GM23338 (cell line): ENCODE data around the gene NGDN. TPM values are rescaled to one million over a fixed set of nuclear protein-coding genes. Genes with fewer than 3 reads are reported as not detected.

Experiments used
- ATAC-seq: fragments of 200-7000 bp; cut with Tn5 transposase; 3 replicates; pipeline ENCODE4 v1.9.1; 2020
- DNase-seq: peaks from one replicate; pipeline ENCODE4 v3.0.0-alpha.2; 2015; ENCODE audit warnings: low spot score
- H2AFZ ChIP-seq: fragments of 200-600 bp; sonication (generic); 2 replicates; pipeline ENCODE4 v1.8.0; 2016; ENCODE audit warnings: antibody characterized with exemption, mild to moderate bottlenecking, moderate library complexity
- H3F3A ChIP-seq: fragments of 200-600 bp; sonication (generic); replicated peaks from 2 replicates; pipeline ENCODE4 v1.8.0; 2017; ENCODE audit warnings: antibody characterized with exemption, mixed run types, low read depth
- H3K27ac ChIP-seq: fragments of 200-600 bp; sonication (generic); 2 replicates; pipeline ENCODE4 v1.6.1; 2016; ENCODE audit warnings: low read depth
- H3K27me3 ChIP-seq: fragments of 200-600 bp; sonication (generic); 2 replicates; pipeline ENCODE4 v1.8.0; 2016; ENCODE audit warnings: mild to moderate bottlenecking, mixed run types, moderate library complexity; ENCODE audit not compliant: insufficient read depth
- H3K36me3 ChIP-seq: fragments of 200-600 bp; sonication (generic); 2 replicates; pipeline ENCODE4 v1.8.0; 2016; ENCODE audit warnings: mild to moderate bottlenecking; ENCODE audit not compliant: insufficient read depth
- H3K4me1 ChIP-seq: fragments of 200-600 bp; sonication (generic); 2 replicates; pipeline ENCODE4 v1.8.0; 2016; ENCODE audit warnings: mild to moderate bottlenecking, moderate library complexity; ENCODE audit not compliant: insufficient read depth
- H3K4me2 ChIP-seq: fragments of 200-600 bp; sonication (generic); 2 replicates; pipeline ENCODE4 v1.7.1; 2017; ENCODE audit warnings: mixed run types
- H3K4me3 ChIP-seq: fragments of 200-600 bp; sonication (generic); 2 replicates; pipeline ENCODE4 v1.6.1; 2016; ENCODE audit warnings: mixed run types
- H3K79me2 ChIP-seq: fragments of 200-600 bp; sonication (generic); replicated peaks from 2 replicates; pipeline ENCODE4 v1.8.0; 2017; ENCODE audit warnings: mild to moderate bottlenecking; ENCODE audit not compliant: insufficient read depth
- H3K9me2 ChIP-seq: fragments of 200-600 bp; sonication (generic); 2 replicates; pipeline ENCODE4 v1.8.0; 2017; ENCODE audit not compliant: insufficient read depth
- H4K20me1 ChIP-seq: fragments of 200-600 bp; sonication (generic); replicated peaks from 2 replicates; pipeline ENCODE4 v1.8.0; 2017; ENCODE audit warnings: mild to moderate bottlenecking; ENCODE audit not compliant: insufficient read depth
- H3K27ac Mint-ChIP-seq: 2 replicates; pipeline ENCODE4 v1.8.0; 2020; ENCODE audit warnings: inconsistent platforms, mild to moderate bottlenecking, moderate library complexity, mixed read lengths
- H3K27me3 Mint-ChIP-seq: 3 replicates; pipeline ENCODE4 v1.8.0; 2022; ENCODE audit warnings: low read depth, mild to moderate bottlenecking, moderate library complexity, mixed read lengths, inconsistent platforms; ENCODE audit not compliant: insufficient read depth, poor library complexity
- H3K36me3 Mint-ChIP-seq: 3 replicates; pipeline ENCODE4 v1.8.0; 2021; ENCODE audit warnings: low read depth, mild to moderate bottlenecking, inconsistent platforms, moderate library complexity, mixed read lengths
- H3K4me1 Mint-ChIP-seq: 3 replicates; pipeline ENCODE4 v1.8.0; 2020; ENCODE audit warnings: mild to moderate bottlenecking, inconsistent platforms, mixed read lengths
- H3K4me3 Mint-ChIP-seq: 3 replicates; pipeline ENCODE4 v1.8.0; 2021; ENCODE audit warnings: moderate library complexity, mild to moderate bottlenecking, inconsistent platforms, mixed read lengths
- H3K9me3 Mint-ChIP-seq: 3 replicates; pipeline ENCODE4 v1.8.0; 2020; ENCODE audit warnings: moderate library complexity, mild to moderate bottlenecking, inconsistent platforms, mixed read lengths
- CREB1 ChIP-seq: fragments of 250-450 bp; sonication (Bioruptor Pico); IDR thresholded peaks from 2 replicates; pipeline ENCODE4 v1.5.0; 2020; ENCODE audit warnings: low read depth, mild to moderate bottlenecking, moderate library complexity
- EZH2 ChIP-seq: fragments of 200-600 bp; sonication (generic); IDR thresholded peaks from one replicate; pipeline ENCODE4 v1.8.0; 2017; ENCODE audit warnings: antibody characterized with exemption, mild to moderate bottlenecking, low read depth; ENCODE audit not compliant: unreplicated experiment
- EZH2phosphoT487 ChIP-seq: fragments of 200-600 bp; sonication (generic); IDR thresholded peaks from one replicate; pipeline ENCODE4 v1.8.1; 2018; ENCODE audit warnings: antibody characterized with exemption; ENCODE audit not compliant: unreplicated experiment
- JUNB ChIP-seq: IDR thresholded peaks from one replicate; pipeline ENCODE4 v1.6.1; 2016; ENCODE audit warnings: antibody characterized with exemption; ENCODE audit not compliant: unreplicated experiment
- NANOG ChIP-seq: IDR thresholded peaks from 2 replicates; pipeline ENCODE4 v1.6.1; 2016; ENCODE audit warnings: antibody characterized with exemption, borderline replicate concordance
- POLR2AphosphoS5 ChIP-seq: IDR thresholded peaks from 2 replicates; pipeline ENCODE4 v1.6.1; 2016; ENCODE audit warnings: antibody characterized with exemption, low read depth
- STAT1 ChIP-seq: IDR thresholded peaks from one replicate; pipeline ENCODE4 v1.6.1; 2016; ENCODE audit warnings: antibody characterized with exemption; ENCODE audit not compliant: unreplicated experiment
- ZNF114 ChIP-seq: fragments of 250-450 bp; sonication (Bioruptor Pico); IDR thresholded peaks from 2 replicates; pipeline ENCODE4 v1.5.0; 2020; ENCODE audit warnings: mild to moderate bottlenecking, moderate library complexity
- ZNF331 ChIP-seq: fragments of 250-450 bp; sonication (Bioruptor Pico); IDR thresholded peaks from 2 replicates; pipeline ENCODE4 v1.5.0; 2020; ENCODE audit warnings: low read depth, mild to moderate bottlenecking, moderate library complexity
- polyA plus RNA-seq: library from polyadenylated mRNA; unstranded; fragments of >200 nt; fragmentation: Nextera tagmentation; extraction: Ambion mirVana; gene quantifications from 2 replicates; pipeline ENCODE4 v1.2.1, GENCODE V29; 2016
- total RNA-seq: library from RNA; depleted of rRNA; stranded (reverse); fragments of >200 nt; shearing (Covaris generic); gene quantifications from 2 replicates; pipeline ENCODE4 v1.2.3, GENCODE V29; 2014
- TF ChIP-seq, protein P1 (sequence below): fragments of 250-450 bp; sonication (Bioruptor Pico); IDR thresholded peaks from 2 replicates; pipeline ENCODE4 v1.5.0; 2020; ENCODE audit warnings: mild to moderate bottlenecking, moderate library complexity
- TF ChIP-seq, protein P2 (sequence below), 2 experiments: fragments of 200-600 bp in 1 of 2; sonication (generic) in 1 of 2; conservative IDR thresholded peaks; 2 replicates each; pipeline versions ENCODE4 v1.5.1 to v1.6.1; 2016 to 2017; ENCODE audit warnings: antibody characterized with exemption in 2 of 2, low read depth in 2 of 2, mild to moderate bottlenecking in 2 of 2, moderate library complexity in 1 of 2
- TF ChIP-seq, protein P3 (sequence below): IDR thresholded peaks from one replicate; pipeline ENCODE4 v1.6.1; 2018; ENCODE audit warnings: antibody characterized with exemption; ENCODE audit not compliant: unreplicated experiment
- TF ChIP-seq, protein P4 (sequence below): IDR thresholded peaks from 2 replicates; pipeline ENCODE4 v1.6.1; 2016; ENCODE audit warnings: antibody characterized with exemption

NGDN gene
- total and polyA plus RNA-seq, 2 experiments from 2014 or later, result 48.6 to 90.8 TPM

DNA sequence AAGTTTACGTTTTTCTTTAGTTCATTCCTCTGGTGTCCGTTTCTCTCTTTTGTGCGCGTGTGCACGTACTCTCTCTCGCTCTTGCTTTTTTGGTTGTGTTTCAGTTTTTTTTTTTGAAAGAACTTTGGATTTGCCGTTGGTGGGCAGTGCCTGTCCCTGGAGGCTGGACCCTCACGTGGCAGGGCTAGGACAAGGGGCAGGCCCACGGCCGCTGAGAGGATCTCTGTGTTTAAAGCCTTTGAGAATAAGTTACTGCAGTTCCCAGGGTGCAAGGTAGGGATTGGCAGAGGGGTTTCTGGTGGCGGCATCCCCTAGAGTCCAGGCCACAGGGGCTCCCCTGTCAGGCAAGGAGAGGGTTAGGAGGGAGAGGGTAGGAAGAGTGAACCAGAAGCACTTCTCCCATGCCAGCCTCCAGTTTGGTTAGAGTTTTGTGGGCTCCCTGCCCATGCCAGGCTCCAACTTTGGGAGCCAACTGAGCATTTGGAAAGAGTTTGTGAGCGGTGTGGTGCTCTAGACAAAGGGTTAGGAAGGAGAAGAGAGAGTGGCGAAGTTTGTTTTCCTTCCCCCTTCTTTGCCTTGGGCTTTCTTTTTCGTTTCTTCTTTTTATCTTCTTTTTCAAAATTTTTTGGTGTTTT lies 51.5 kb downstream of the NGDN start:
- H3K27ac ChIP-seq, result no peak overlapping the region; the same call in 1 of the 2 replicates
- H3F3A ChIP-seq, result no peaks in the 10 kb centered on the region; the same call in 1 of the 2 replicates
- peaks cover 38% of the 10 kb centered on the region for H3K36me3 Mint-ChIP-seq
- no peaks in the 10 kb centered on the region for H3K9me2 ChIP-seq
- no peaks in the 10 kb centered on the region for H3K27me3 ChIP-seq
- H3K36me3 ChIP-seq, result no peaks in the 10 kb centered on the region
- TF ChIP-seq, protein P1, sequence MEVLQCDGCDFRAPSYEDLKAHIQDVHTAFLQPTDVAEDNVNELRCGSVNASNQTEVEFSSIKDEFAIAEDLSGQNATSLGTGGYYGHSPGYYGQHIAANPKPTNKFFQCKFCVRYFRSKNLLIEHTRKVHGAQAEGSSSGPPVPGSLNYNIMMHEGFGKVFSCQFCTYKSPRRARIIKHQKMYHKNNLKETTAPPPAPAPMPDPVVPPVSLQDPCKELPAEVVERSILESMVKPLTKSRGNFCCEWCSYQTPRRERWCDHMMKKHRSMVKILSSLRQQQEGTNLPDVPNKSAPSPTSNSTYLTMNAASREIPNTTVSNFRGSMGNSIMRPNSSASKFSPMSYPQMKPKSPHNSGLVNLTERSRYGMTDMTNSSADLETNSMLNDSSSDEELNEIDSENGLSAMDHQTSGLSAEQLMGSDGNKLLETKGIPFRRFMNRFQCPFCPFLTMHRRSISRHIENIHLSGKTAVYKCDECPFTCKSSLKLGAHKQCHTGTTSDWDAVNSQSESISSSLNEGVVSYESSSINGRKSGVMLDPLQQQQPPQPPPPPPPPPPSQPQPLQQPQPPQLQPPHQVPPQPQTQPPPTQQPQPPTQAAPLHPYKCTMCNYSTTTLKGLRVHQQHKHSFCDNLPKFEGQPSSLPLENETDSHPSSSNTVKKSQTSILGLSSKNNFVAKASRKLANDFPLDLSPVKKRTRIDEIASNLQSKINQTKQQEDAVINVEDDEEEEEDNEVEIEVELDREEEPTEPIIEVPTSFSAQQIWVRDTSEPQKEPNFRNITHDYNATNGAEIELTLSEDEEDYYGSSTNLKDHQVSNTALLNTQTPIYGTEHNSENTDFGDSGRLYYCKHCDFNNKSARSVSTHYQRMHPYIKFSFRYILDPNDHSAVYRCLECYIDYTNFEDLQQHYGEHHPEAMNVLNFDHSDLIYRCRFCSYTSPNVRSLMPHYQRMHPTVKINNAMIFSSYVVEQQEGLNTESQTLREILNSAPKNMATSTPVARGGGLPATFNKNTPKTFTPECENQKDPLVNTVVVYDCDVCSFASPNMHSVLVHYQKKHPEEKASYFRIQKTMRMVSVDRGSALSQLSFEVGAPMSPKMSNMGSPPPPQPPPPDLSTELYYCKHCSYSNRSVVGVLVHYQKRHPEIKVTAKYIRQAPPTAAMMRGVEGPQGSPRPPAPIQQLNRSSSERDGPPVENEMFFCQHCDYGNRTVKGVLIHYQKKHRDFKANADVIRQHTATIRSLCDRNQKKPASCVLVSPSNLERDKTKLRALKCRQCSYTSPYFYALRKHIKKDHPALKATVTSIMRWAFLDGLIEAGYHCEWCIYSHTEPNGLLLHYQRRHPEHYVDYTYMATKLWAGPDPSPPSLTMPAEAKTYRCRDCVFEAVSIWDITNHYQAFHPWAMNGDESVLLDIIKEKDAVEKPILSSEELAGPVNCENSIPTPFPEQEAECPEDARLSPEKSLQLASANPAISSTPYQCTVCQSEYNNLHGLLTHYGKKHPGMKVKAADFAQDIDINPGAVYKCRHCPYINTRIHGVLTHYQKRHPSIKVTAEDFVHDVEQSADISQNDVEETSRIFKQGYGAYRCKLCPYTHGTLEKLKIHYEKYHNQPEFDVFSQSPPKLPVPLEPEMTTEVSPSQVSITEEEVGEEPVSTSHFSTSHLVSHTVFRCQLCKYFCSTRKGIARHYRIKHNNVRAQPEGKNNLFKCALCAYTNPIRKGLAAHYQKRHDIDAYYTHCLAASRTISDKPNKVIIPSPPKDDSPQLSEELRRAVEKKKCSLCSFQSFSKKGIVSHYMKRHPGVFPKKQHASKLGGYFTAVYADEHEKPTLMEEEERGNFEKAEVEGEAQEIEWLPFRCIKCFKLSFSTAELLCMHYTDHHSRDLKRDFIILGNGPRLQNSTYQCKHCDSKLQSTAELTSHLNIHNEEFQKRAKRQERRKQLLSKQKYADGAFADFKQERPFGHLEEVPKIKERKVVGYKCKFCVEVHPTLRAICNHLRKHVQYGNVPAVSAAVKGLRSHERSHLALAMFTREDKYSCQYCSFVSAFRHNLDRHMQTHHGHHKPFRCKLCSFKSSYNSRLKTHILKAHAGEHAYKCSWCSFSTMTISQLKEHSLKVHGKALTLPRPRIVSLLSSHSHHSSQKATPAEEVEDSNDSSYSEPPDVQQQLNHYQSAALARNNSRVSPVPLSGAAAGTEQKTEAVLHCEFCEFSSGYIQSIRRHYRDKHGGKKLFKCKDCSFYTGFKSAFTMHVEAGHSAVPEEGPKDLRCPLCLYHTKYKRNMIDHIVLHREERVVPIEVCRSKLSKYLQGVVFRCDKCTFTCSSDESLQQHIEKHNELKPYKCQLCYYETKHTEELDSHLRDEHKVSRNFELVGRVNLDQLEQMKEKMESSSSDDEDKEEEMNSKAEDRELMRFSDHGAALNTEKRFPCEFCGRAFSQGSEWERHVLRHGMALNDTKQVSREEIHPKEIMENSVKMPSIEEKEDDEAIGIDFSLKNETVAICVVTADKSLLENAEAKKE (CRISPR knock-in tag), result no peak
- no peak for TF ChIP-seq EZH2phosphoT487
- TF ChIP-seq JUNB, result no peak
- TF ChIP-seq ZNF331 (CRISPR knock-in tag), result no peak
- no peak for TF ChIP-seq CREB1 (CRISPR knock-in tag)
- TF ChIP-seq EZH2, result no peak
- TF ChIP-seq STAT1, result no peak
- no peak for TF ChIP-seq POLR2AphosphoS5
- TF ChIP-seq, protein P2, sequence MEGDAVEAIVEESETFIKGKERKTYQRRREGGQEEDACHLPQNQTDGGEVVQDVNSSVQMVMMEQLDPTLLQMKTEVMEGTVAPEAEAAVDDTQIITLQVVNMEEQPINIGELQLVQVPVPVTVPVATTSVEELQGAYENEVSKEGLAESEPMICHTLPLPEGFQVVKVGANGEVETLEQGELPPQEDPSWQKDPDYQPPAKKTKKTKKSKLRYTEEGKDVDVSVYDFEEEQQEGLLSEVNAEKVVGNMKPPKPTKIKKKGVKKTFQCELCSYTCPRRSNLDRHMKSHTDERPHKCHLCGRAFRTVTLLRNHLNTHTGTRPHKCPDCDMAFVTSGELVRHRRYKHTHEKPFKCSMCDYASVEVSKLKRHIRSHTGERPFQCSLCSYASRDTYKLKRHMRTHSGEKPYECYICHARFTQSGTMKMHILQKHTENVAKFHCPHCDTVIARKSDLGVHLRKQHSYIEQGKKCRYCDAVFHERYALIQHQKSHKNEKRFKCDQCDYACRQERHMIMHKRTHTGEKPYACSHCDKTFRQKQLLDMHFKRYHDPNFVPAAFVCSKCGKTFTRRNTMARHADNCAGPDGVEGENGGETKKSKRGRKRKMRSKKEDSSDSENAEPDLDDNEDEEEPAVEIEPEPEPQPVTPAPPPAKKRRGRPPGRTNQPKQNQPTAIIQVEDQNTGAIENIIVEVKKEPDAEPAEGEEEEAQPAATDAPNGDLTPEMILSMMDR (conservative IDR thresholded peaks at IDR 0.05; ENCODE audit: low read depth in 2 of 2), result no peak
- TF ChIP-seq NANOG, result no peak
- TF ChIP-seq, protein P3, sequence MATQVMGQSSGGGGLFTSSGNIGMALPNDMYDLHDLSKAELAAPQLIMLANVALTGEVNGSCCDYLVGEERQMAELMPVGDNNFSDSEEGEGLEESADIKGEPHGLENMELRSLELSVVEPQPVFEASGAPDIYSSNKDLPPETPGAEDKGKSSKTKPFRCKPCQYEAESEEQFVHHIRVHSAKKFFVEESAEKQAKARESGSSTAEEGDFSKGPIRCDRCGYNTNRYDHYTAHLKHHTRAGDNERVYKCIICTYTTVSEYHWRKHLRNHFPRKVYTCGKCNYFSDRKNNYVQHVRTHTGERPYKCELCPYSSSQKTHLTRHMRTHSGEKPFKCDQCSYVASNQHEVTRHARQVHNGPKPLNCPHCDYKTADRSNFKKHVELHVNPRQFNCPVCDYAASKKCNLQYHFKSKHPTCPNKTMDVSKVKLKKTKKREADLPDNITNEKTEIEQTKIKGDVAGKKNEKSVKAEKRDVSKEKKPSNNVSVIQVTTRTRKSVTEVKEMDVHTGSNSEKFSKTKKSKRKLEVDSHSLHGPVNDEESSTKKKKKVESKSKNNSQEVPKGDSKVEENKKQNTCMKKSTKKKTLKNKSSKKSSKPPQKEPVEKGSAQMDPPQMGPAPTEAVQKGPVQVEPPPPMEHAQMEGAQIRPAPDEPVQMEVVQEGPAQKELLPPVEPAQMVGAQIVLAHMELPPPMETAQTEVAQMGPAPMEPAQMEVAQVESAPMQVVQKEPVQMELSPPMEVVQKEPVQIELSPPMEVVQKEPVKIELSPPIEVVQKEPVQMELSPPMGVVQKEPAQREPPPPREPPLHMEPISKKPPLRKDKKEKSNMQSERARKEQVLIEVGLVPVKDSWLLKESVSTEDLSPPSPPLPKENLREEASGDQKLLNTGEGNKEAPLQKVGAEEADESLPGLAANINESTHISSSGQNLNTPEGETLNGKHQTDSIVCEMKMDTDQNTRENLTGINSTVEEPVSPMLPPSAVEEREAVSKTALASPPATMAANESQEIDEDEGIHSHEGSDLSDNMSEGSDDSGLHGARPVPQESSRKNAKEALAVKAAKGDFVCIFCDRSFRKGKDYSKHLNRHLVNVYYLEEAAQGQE, result no peak
- TF ChIP-seq ZNF114, result no peak
- TF ChIP-seq, protein P4, sequence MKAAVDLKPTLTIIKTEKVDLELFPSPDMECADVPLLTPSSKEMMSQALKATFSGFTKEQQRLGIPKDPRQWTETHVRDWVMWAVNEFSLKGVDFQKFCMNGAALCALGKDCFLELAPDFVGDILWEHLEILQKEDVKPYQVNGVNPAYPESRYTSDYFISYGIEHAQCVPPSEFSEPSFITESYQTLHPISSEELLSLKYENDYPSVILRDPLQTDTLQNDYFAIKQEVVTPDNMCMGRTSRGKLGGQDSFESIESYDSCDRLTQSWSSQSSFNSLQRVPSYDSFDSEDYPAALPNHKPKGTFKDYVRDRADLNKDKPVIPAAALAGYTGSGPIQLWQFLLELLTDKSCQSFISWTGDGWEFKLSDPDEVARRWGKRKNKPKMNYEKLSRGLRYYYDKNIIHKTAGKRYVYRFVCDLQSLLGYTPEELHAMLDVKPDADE, result no peak
- H4K20me1 ChIP-seq, result no peaks in the 10 kb centered on the region
- H3K27ac Mint-ChIP-seq, result peak overlapping the region; percentile 20; the same call in 1 of the 2 replicates
- H3K4me1 ChIP-seq, result peaks cover 35% of the 10 kb centered on the region
- DNase-seq (no peak), ATAC-seq (no peak; the same call in 2 of the 3 replicates)
- no peaks in the 10 kb centered on the region for H3K79me2 ChIP-seq
- no peak overlapping the region for H3K4me3 ChIP-seq
- H3K9me3 Mint-ChIP-seq, result no peaks in the 10 kb centered on the region; the same call in 2 of the 3 replicates
- H2AFZ ChIP-seq, result no peak overlapping the region
- peaks cover 57% of the 10 kb centered on the region for H3K4me1 Mint-ChIP-seq
- H3K4me3 Mint-ChIP-seq, result no peak overlapping the region; the same call in 2 of the 3 replicates
- H3K27me3 Mint-ChIP-seq, result peaks cover 18% of the 10 kb centered on the region
- H3K4me2 ChIP-seq, result 0 out of 2 replicates have a peak overlapping the region, but pooled peaks have one; percentile 32
